ENCODE results near the gene CBS.
"Not testable (repeated sequence)": the region's sequence is repeated elsewhere in the genome, so short reads cannot be mapped to it uniquely, and the experiment has no call there.

The CBS gene

DNA sequence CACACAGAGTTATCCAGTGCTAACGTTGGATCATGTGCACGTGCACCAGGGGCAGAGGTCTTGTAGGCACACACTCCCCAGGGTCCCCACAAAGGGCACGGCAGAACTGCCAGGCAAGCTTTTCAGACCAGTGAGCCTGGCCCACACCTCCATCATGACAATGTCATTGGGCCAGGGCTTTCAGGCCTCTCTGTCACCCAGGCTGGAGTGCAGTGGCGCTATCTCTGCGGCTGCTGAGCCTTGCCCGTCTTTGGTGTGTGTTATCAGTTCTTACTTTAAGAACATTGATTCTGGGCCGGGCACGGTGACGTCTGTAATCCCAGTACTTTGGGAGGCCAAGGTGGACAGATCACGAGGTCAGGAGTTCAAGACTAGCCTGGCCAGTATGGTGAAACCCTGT is 57.1 kb downstream of the CBS start:
- CTCF ChIA-PET, result no interaction called here
- POLR2A ChIA-PET, result no interaction called here
- TF ChIP-seq, protein P1, sequence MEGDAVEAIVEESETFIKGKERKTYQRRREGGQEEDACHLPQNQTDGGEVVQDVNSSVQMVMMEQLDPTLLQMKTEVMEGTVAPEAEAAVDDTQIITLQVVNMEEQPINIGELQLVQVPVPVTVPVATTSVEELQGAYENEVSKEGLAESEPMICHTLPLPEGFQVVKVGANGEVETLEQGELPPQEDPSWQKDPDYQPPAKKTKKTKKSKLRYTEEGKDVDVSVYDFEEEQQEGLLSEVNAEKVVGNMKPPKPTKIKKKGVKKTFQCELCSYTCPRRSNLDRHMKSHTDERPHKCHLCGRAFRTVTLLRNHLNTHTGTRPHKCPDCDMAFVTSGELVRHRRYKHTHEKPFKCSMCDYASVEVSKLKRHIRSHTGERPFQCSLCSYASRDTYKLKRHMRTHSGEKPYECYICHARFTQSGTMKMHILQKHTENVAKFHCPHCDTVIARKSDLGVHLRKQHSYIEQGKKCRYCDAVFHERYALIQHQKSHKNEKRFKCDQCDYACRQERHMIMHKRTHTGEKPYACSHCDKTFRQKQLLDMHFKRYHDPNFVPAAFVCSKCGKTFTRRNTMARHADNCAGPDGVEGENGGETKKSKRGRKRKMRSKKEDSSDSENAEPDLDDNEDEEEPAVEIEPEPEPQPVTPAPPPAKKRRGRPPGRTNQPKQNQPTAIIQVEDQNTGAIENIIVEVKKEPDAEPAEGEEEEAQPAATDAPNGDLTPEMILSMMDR (IDR thresholded peaks at IDR 0.05; ENCODE audit: control extremely low read depth, extremely low read depth, low read depth, missing control alignments), result no peak
- DNase-seq (ENCODE audit: extremely low spot score), result no peak

DNA sequence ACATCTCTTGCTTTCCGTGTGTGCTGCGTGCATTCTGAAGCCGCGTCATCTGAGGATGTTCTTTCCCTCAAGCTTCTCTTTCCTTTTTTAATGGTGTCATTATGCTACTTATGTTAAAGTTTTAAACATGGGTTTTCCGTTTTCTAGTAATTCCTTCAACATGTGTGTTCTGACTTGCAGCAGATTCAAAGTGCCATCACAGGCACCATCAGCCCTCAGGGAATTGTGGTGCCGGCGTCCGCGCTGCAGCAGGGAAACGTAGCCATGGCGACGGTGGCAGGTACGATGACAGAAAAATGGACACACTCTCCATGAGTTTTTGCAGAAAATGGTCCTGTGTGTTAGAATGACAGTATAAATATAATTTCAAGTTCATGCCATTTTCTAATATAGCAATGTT is 58.9 kb downstream of the CBS start:
- ChIA-PET CTCF (no interaction called here), POLR2A (no interaction called here)
- TF ChIP-seq, protein P1 (IDR thresholded peaks at IDR 0.05; ENCODE audit: control extremely low read depth, extremely low read depth, low read depth, missing control alignments), result no peak
- DNase-seq (ENCODE audit: extremely low spot score), result no peak

DNA sequence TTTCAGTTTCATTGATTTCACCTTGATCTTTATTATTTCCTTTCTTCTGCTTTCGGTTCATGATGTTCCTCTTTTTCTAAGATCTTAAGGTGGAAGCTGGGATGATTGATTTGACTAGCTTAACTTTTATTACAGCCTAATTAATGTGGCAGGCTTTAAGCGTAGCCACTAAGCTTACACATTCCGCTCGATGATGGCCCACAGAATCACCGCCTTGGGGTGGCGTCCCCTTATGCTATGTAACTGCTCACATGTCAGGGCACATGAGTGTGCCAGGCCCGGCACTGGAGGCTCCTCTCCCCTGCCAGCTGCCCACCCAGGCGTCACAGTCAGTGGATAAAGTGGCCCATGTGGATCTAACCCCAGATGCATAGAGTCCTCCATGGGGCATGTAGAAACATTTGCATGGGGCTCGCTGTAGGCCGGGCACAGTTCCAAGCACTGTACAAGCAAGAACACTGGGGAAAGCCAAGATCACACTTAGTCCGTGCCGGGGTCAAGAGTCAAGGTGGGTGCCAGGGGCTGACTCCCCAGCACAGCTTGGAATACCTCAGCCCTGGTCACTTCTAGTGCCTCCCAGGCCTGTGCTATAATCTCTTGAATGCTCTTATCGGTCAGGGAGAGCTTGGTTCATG is 59.6 kb downstream of the CBS start:
- POLR2A ChIA-PET, result no interaction called here
- TF ChIP-seq, protein P1 (IDR thresholded peaks at IDR 0.05; ENCODE audit: control extremely low read depth, extremely low read depth, low read depth, missing control alignments), result no peak
- DNase-seq (ENCODE audit: extremely low spot score), result no peak
- CTCF ChIA-PET, result no interaction called here

DNA sequence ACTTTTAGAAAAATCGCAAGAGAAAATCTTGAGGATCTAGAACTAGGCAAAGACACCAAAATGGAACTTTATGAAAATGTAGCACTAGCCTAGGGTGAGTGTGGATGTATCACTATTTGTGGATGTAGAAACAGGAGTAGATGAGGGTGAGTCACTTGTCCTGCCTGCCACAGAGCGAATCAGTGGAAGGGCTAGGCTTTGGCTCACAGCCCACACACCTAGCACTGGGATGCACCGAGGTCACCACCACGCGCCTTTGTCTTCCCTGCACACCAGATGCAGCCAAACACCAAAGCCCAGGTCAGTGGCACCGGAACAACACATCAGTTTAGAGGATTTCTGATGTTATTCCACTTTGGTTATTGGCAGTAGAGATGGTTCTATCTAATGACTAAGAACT is 63.0 kb downstream of the CBS start:
- TF ChIP-seq, protein P1 (IDR thresholded peaks at IDR 0.05; ENCODE audit: control extremely low read depth, extremely low read depth, low read depth, missing control alignments), result no peak
- ChIA-PET POLR2A (no interaction called here), CTCF (no interaction called here)
- no peak for DNase-seq (ENCODE audit: extremely low spot score)

DNA sequence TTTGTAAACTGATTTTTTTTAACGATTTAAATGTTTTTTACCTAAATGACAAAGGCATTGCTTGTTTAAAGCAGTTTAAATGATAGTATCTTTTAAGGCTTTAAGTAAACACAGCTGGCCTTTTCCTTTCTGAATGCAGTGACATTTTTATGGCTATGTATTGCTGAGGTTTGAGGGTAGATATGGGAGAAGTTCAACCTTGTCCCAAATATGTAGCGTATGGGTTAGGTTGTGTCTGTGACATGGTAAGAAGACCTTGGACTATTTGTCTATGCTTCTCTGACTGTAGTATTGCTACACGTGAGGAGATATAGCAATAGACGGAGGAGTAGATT is 68.8 kb downstream of the CBS start:
- no peak for DNase-seq (ENCODE audit: extremely low spot score)

DNA sequence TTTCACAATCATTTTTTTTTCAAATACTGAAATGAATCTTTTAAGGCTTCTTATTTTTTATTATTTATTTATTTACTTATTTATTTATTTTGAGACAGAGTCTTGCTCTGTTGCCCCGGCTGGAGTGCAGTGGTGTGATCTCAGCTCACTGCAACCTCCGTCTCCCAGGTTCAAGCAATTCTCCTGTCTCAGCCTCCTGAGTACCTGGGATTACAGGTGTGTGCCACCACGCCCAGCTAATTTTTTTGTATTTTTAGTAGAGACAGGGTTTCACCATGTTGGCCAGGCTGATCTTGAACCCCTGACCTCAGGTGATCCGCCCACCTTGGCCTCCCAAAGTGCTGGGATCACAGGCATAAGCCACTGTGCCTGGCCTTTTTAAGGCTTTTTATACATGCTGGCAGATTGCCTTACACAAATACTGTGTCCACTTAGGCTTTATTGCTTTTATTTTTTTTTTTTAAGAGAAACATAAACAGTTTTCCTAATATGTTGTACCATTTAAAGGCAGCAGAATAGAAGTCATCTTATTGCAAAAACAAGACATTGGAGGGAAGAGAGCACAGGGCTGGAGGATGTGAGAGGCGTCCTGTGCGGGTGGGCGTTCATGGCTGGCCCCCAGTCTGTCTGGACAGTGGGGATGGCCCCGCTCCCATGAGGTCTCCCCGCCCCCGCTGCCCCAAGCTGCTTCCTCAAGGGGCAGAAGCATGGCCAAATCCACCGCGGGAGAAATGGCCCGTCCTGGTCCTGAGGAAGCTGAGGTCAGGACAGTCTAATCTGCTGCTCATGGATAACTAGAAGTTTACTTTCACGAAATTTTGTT is 69.4 kb downstream of the CBS start:
- DNase-seq (ENCODE audit: extremely low spot score); POLR2A ChIA-PET: not testable (repeated sequence)
- CTCF ChIA-PET, result interaction anchor here (1.0 kb wide), 1 partner anchor 7 kb away, joined by 3 read pairs; no protein-coding TSS in a partner anchor

More for the DNA sequence above, 68.8 kb downstream of the CBS start:
- TF ChIP-seq, protein P1 (IDR thresholded peaks at IDR 0.05; ENCODE audit: control extremely low read depth, extremely low read depth, low read depth, missing control alignments), result no peak
- CTCF ChIA-PET, result interaction anchor here (1.0 kb wide), 1 partner anchor 8 kb away, joined by 3 read pairs; no protein-coding TSS in a partner anchor
- POLR2A ChIA-PET, result no interaction called here

DNA sequence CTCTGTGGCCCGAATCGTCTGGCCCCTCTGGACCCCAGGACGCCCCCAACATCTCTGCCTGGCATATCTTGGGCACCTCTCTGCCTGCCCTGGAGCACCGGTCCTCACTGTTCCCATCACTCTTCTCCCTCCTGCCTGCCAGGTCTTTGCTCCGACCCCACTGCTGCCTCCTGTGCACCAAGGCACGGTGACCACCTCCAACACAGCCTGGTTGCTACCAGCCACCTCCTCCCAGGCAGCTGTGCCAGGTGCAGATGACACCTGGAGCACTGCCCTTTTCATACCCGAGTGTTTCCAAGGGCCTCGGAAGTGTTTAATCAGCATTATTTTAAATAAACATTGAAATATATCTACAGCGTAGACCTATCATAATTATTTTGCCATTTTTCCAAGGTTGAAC is 70.0 kb downstream of the CBS start:
- TF ChIP-seq, protein P1 (IDR thresholded peaks at IDR 0.05; ENCODE audit: control extremely low read depth, extremely low read depth, low read depth, missing control alignments), result no peak
- CTCF ChIA-PET, result no interaction called here
- POLR2A ChIA-PET, result no interaction called here
- DNase-seq (ENCODE audit: extremely low spot score), result no peak
